ENCODE measurements around the gene TJP3. TPM values are rescaled to one million over a fixed set of nuclear protein-coding genes. Genes with fewer than 3 reads are reported as not detected.
A peak's percentile ranks its signal among the peaks of the same experiment; 100 is the strongest.

TJP3 gene
- total RNA-seq, 3 donors from 2014 or later (not counting 1 experiment from before 2014, with no cell fraction given): 1.1 to 2.9 (median 1.3) TPM

GRCh38 chr19:3767050-3767449 lies 58.9 kb downstream of the TJP3 start:
- Histone ChIP-seq H3K36me3 (ENCODE audit: control insufficient read depth, insufficient read depth, low read length) (peaks cover 29% of the 10 kb centered on the region), H3K27me3 (ENCODE audit: control insufficient read depth, insufficient read depth, low read length) (no peaks in the 10 kb centered on the region), H3K4me1 (ENCODE audit: control insufficient read depth, insufficient read depth, low read length) (peaks cover 8% of the 10 kb centered on the region), H3K9me3 (ENCODE audit: control insufficient read depth, insufficient read depth, low read length) (no peaks in the 10 kb centered on the region), H3K4me3 (ENCODE audit: low read length) (no peak overlapping the region), H3K27ac (ENCODE audit: low read length) (no peak overlapping the region)
- Mint-ChIP-seq H3K4me1 (peaks cover 14 to 19% of the 10 kb centered on the region in 2 donors), H3K9me3 (no peaks in the 10 kb centered on the region), H3K4me3 (no peak overlapping the region), H3K27ac (peak overlapping the region in 1 of 2 donors; percentile 76), H3K36me3 (no peaks in the 10 kb centered on the region), H3K27me3 (ENCODE audit: low read depth in 2 of 2) (no peaks in the 10 kb centered on the region)
- intact Hi-C loops (cut with micrococcal nuclease): no loop called here
- ATAC-seq (no peak), DNase-seq (no peak)
- no peak for TF ChIP-seq CTCF (IDR thresholded peaks at IDR 0.05)
- 93% methylated on average over 23 of the region's 23 CpGs for WGBS (ENCODE audit: insufficient coverage)

- 93% methylated on average over 25 of the region's 25 CpGs for WGBS (ENCODE audit: insufficient coverage)
These were observed 60.0 kb downstream of the TJP3 start for GRCh38 chr19:3768015-3768747.

GRCh38 chr19:3768748-3769099 lies 60.5 kb downstream of the TJP3 start:
- H3K27ac ChIP-seq (ENCODE audit: low read length): no peak overlapping the region
- H3K4me1 Mint-ChIP-seq: peaks cover 0 to 14% of the 10 kb centered on the region in 2 donors
- peaks cover 29% of the 10 kb centered on the region for H3K36me3 ChIP-seq (ENCODE audit: control insufficient read depth, insufficient read depth, low read length)
- H3K27ac Mint-ChIP-seq: peak overlapping the region in 1 of 2 donors; percentile 44
- no peak for TF ChIP-seq CTCF (IDR thresholded peaks at IDR 0.05)
- WGBS (ENCODE audit: insufficient coverage): 90% methylated on average over 7 of the region's 7 CpGs
- intact Hi-C loops (cut with micrococcal nuclease): no loop called here
- H3K27me3 Mint-ChIP-seq (ENCODE audit: low read depth in 2 of 2): no peaks in the 10 kb centered on the region
- H3K36me3 Mint-ChIP-seq: no peaks in the 10 kb centered on the region
- DNase-seq: no peak
- H3K27me3 ChIP-seq (ENCODE audit: control insufficient read depth, insufficient read depth, low read length): no peaks in the 10 kb centered on the region
- H3K4me1 ChIP-seq (ENCODE audit: control insufficient read depth, insufficient read depth, low read length): no peaks in the 10 kb centered on the region
- no peaks in the 10 kb centered on the region for H3K9me3 Mint-ChIP-seq
- H3K4me3 Mint-ChIP-seq: peak overlapping the region; percentile 13
- no peak overlapping the region for H3K4me3 ChIP-seq (ENCODE audit: low read length)
- no peak for ATAC-seq
- H3K9me3 ChIP-seq (ENCODE audit: control insufficient read depth, insufficient read depth, low read length): no peaks in the 10 kb centered on the region

More at GRCh38 chr19:3768015-3768747, 60.0 kb downstream of the TJP3 start:
- Mint-ChIP-seq H3K4me1 (peaks cover 2 to 12% of the 10 kb centered on the region in 2 donors), H3K9me3 (no peaks in the 10 kb centered on the region), H3K27me3 (ENCODE audit: low read depth in 2 of 2) (no peaks in the 10 kb centered on the region), H3K36me3 (no peaks in the 10 kb centered on the region), H3K4me3 (no peak overlapping the region), H3K27ac (no peak overlapping the region)
- Histone ChIP-seq H3K27ac (ENCODE audit: low read length) (no peak overlapping the region), H3K9me3 (ENCODE audit: control insufficient read depth, insufficient read depth, low read length) (no peaks in the 10 kb centered on the region), H3K4me3 (ENCODE audit: low read length) (no peak overlapping the region), H3K27me3 (ENCODE audit: control insufficient read depth, insufficient read depth, low read length) (no peaks in the 10 kb centered on the region), H3K36me3 (ENCODE audit: control insufficient read depth, insufficient read depth, low read length) (peaks cover 29% of the 10 kb centered on the region), H3K4me1 (ENCODE audit: control insufficient read depth, insufficient read depth, low read length) (peaks cover 5% of the 10 kb centered on the region)
- TF ChIP-seq CTCF (IDR thresholded peaks at IDR 0.05): no peak
- intact Hi-C loops (cut with micrococcal nuclease): no loop called here
- DNase-seq: no peak
- no peak for ATAC-seq

GRCh38 chr19:3769494-3769893 lies 61.3 kb downstream of the TJP3 start:
- TF ChIP-seq CTCF (IDR thresholded peaks at IDR 0.05): no peak
- Mint-ChIP-seq H3K27ac (no peak overlapping the region), H3K4me3 (no peak overlapping the region), H3K36me3 (no peaks in the 10 kb centered on the region), H3K4me1 (peaks cover 0 to 20% of the 10 kb centered on the region in 2 donors), H3K9me3 (no peaks in the 10 kb centered on the region), H3K27me3 (ENCODE audit: low read depth in 2 of 2) (no peaks in the 10 kb centered on the region)
- WGBS (ENCODE audit: insufficient coverage): 93% methylated on average over 17 of the region's 17 CpGs
- Histone ChIP-seq H3K36me3 (ENCODE audit: control insufficient read depth, insufficient read depth, low read length) (peaks cover 29% of the 10 kb centered on the region), H3K4me1 (ENCODE audit: control insufficient read depth, insufficient read depth, low read length) (no peaks in the 10 kb centered on the region), H3K9me3 (ENCODE audit: control insufficient read depth, insufficient read depth, low read length) (no peaks in the 10 kb centered on the region), H3K27me3 (ENCODE audit: control insufficient read depth, insufficient read depth, low read length) (no peaks in the 10 kb centered on the region), H3K27ac (ENCODE audit: low read length) (no peak overlapping the region), H3K4me3 (ENCODE audit: low read length) (no peak overlapping the region)
- ATAC-seq (no peak), DNase-seq (no peak)
- intact Hi-C loops (cut with micrococcal nuclease): no loop called here
